Measurements from ENCODE around the gene RANBP10.

RANBP10 gene

DNA sequence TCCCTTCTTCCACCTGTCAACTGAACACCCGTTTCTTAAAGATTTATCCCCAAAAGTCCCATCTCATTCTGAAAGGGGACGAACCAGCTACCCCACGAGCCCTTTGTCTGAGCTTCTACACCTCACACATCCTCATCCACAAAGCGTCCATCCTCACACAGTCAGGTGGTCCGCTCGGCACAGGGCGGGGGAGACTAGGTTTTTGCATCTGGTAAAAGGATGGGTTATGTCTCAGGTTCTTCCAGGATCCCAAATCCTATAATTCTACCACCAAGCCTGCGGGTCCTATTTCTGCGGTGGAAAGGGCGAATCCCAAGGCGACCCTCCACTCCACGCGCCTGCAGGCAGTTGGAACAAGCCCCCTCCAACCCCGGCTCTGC lies 87.7 kb downstream of the RANBP10 start:
- peak overlapping the region; percentile 96 for H3K4me3 ChIP-seq (replicated peaks; ENCODE audit: low read depth, low read length)
- no peak for DNase-seq (ENCODE audit: extremely low read depth, low read depth)
- TF ChIP-seq, protein P1, sequence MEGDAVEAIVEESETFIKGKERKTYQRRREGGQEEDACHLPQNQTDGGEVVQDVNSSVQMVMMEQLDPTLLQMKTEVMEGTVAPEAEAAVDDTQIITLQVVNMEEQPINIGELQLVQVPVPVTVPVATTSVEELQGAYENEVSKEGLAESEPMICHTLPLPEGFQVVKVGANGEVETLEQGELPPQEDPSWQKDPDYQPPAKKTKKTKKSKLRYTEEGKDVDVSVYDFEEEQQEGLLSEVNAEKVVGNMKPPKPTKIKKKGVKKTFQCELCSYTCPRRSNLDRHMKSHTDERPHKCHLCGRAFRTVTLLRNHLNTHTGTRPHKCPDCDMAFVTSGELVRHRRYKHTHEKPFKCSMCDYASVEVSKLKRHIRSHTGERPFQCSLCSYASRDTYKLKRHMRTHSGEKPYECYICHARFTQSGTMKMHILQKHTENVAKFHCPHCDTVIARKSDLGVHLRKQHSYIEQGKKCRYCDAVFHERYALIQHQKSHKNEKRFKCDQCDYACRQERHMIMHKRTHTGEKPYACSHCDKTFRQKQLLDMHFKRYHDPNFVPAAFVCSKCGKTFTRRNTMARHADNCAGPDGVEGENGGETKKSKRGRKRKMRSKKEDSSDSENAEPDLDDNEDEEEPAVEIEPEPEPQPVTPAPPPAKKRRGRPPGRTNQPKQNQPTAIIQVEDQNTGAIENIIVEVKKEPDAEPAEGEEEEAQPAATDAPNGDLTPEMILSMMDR (IDR thresholded peaks at IDR 0.05; ENCODE audit: low read depth, low read length, missing control alignments) = no peak

DNA sequence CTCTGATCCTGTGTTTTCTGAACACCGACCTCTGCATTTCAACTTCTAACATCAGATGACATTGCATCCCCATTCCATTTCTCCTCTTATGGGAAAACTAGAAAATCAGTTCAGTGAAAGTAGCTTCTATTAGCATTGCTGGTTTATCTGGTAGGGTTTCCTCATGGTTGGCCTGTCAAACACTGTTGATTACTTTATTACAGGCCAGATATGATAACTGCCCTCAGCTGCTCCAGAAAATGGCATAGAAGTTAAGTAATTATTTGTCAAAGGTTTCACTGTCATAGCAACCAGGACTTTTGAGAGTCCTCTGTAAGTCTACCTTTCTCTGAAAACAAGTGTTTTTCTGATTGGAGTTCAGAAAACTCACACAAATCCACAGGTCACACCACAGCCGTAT lies 90.3 kb downstream of the RANBP10 start:
- no peak for DNase-seq (ENCODE audit: extremely low read depth, low read depth)
- TF ChIP-seq, protein P1 (IDR thresholded peaks at IDR 0.05; ENCODE audit: low read depth, low read length, missing control alignments) = no peak

DNA sequence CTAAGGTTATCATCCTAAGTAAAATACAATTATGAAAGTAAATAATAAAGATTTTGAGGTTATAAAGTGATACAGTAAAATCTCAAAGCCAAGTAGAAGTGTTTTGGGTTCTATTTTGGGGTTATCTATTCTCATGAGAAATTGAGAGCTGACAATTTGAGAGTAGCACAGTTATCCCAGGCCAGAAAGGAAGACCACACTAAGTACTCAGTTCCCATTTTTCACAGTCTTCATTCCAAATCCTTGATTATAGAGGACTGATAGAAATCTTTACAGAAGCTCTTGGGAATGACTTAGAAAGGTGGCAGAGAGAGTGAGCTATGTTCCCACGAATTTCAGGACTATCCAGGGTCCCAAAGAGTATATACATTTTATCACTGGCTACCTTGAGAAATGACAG lies 91.8 kb downstream of the RANBP10 start:
- TF ChIP-seq, protein P1 (IDR thresholded peaks at IDR 0.05; ENCODE audit: low read depth, low read length, missing control alignments) = no peak
- no peak overlapping the region for H3K4me3 ChIP-seq (replicated peaks; ENCODE audit: low read depth, low read length)
- DNase-seq (ENCODE audit: extremely low read depth, low read depth) = no peak

More for the DNA sequence above, 90.3 kb downstream of the RANBP10 start:
- H3K4me3 ChIP-seq (replicated peaks; ENCODE audit: low read depth, low read length) = no peak overlapping the region

DNA sequence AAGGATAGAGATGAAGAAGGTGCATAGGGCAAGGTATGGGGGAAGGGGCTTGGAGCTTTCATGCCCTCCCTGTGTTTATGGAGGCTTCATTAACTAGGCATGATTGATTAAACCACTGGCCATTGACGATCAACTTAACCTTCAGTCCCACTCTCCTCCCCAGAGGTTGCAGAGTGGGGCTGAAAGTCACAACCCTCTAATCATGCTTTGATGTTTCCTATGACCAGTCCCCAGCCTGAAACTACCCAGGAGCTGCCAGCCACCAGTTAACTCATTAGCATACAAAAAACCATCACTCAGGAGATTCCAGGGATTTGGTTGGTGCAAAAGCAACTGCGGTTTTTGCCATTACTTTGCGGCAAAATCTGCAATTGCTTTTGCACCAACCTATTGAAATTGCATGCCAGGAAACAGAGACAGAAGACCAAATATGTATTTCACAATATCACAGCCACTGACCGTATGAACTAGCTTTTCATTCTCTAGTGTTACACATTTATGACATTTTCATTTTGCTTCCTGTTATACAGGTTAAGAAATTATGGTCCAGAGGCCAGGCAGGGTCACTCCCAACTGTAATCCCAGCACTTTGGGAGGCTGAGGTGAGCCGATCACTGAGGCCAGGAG lies 92.6 kb downstream of the RANBP10 start:
- no peak for DNase-seq (ENCODE audit: extremely low read depth, low read depth)
- no peak overlapping the region for H3K4me3 ChIP-seq (replicated peaks; ENCODE audit: low read depth, low read length)
- TF ChIP-seq, protein P1 (IDR thresholded peaks at IDR 0.05; ENCODE audit: low read depth, low read length, missing control alignments) = no peak

DNA sequence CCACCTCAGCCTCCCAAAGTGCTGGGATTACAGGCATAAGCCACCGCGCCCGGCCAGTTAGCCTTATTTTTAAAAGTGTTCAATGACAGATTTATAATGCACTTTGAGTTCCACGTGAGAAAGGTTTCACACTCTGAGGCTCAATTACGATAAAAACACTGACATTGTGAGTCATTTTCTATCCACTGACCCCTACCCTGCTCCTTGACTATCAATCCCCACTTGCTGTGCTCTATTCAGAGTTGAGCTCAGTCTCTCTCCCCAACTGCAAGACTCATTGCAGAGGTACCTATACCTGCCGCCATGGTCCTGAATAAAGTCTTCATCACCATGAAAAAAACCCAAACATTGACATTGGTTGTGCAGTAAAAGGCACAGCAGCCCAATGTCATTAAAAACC lies 95.8 kb downstream of the RANBP10 start:
- H3K4me3 ChIP-seq (replicated peaks; ENCODE audit: low read depth, low read length) = no peak overlapping the region
- TF ChIP-seq, protein P1 (IDR thresholded peaks at IDR 0.05; ENCODE audit: low read depth, low read length, missing control alignments) = no peak
- DNase-seq (ENCODE audit: extremely low read depth, low read depth) = no peak

DNA sequence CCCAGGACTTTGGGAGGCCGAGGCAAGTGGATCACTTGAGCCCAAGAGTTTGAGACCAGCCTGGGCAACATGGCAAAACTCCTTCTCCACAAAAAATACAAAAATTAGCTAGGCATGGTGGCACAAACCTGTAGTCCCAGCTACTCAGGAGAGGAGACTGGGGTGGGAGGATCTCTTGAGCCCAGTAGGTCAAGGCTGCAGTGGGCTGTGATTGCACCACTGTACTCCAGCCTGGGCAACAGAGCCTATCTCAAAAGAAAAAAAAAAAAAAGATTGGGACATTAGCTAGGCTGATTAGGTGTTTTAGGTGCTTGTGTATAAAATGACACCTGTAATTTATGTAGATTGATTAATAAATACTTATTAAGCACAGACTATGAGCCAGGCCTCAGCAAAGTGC lies 97.3 kb downstream of the RANBP10 start:
- TF ChIP-seq, protein P1 (IDR thresholded peaks at IDR 0.05; ENCODE audit: low read depth, low read length, missing control alignments) = no peak
- H3K4me3 ChIP-seq (replicated peaks; ENCODE audit: low read depth, low read length) = no peak overlapping the region
- no peak for DNase-seq (ENCODE audit: extremely low read depth, low read depth)

DNA sequence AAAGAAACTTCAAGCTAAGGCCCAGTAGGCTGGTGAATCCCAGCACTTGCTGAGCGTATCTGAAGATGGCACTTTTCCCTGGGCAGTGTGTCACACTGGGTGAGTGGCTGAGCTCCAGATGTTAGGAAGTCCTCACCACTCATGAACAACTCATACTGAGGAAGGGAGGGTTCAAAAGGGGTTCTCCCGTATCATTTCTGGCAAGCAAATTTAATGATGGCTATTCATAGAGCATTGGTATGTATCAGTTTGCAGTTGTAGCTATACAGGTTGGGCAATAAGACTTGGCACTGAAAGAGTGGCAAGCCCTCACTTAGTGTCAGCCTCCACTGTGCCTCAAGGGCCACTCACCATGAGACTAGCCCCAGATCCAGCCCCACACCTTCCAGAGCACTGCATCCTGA lies 98.0 kb downstream of the RANBP10 start:
- DNase-seq (ENCODE audit: extremely low read depth, low read depth) = no peak
- TF ChIP-seq, protein P1 (IDR thresholded peaks at IDR 0.05; ENCODE audit: low read depth, low read length, missing control alignments) = no peak

More for the DNA sequence above, 98.0 kb downstream of the RANBP10 start:
- H3K4me3 ChIP-seq (replicated peaks; ENCODE audit: low read depth, low read length) = no peak overlapping the region
